ENCODE results near the gene UPB1. TPM values are rescaled to one million over a fixed set of nuclear protein-coding genes. Genes with fewer than 3 reads are reported as not detected.

Gene UPB1
- total and polyA plus RNA-seq, 10 of the 15 experiments (the other 5 are each of a cell fraction or from before 2014, with no cell fraction given): 0.89 to 20.5 (median 3.1) TPM

GRCh38 chr22:24564376-24565058, 69.4 kb downstream of the UPB1 start:
- no TSS peak for BruUV-seq (replicated peaks)
- ATAC-seq (no peak), FAIRE-seq (no peak), DNase-seq (ENCODE audit: low read depth, low spot score) (no peak)
- Histone ChIP-seq H3K9ac (ENCODE audit: control insufficient read depth, insufficient read depth, low read length) (no peak overlapping the region), H3K4me3 (no peak overlapping the region), H3K79me2 (ENCODE audit: control insufficient read depth, insufficient read depth, low read length) (peaks cover 52% of the 10 kb centered on the region), H3K27ac (ENCODE audit: control insufficient read depth, insufficient read depth) (no peak overlapping the region), H3K4me2 (ENCODE audit: control insufficient read depth, insufficient read depth) (no peak overlapping the region), H3K9me3 (replicated peaks; ENCODE audit: control insufficient read depth, insufficient read depth, low read length) (no peaks in the 10 kb centered on the region), H2AFZ (ENCODE audit: control insufficient read depth, low read depth, low read length) (no peak overlapping the region), H3K27me3 (replicated peaks in 1 of 2; ENCODE audit: control insufficient read depth in 2 of 2, insufficient read depth in 2 of 2, low read length in 1 of 2) (no peaks in the 10 kb centered on the region), H4K20me1 (ENCODE audit: control insufficient read depth, insufficient read depth) (peaks cover 3% of the 10 kb centered on the region; the same call in 1 of the 2 replicates), H3K4me1 (ENCODE audit: control insufficient read depth, insufficient read depth, low read length) (no peaks in the 10 kb centered on the region), H3K36me3 (ENCODE audit: control insufficient read depth in 2 of 2, insufficient read depth in 2 of 2, low read length in 1 of 2) (peaks cover 20% of the 10 kb centered on the region in 2 experiments)
- CTCF ChIA-PET: no interaction called here
- SMC1A ChIA-PET (ENCODE audit: uncharacterized antibody, unreplicated experiment): interaction anchor here (0.9 to 3.4 kb wide), 3 partner anchors 9 to 12 kb away, joined by 4 to 11 read pairs (median 4); partner anchors contain the start of gene GUCD1
- POLR2A ChIA-PET: interaction anchor here (0.5 to 6.6 kb wide), 6 partner anchors 9 to 57 kb away, joined by 3 to 42 read pairs (median 4); partner anchors contain the start of genes GUCD1 and SNRPD3
- TF ChIP-seq ZBTB40 (IDR thresholded peaks at IDR 0.05; ENCODE audit: borderline replicate concordance) (no peak), POLR2AphosphoS2 (IDR thresholded peaks at IDR 0.05; ENCODE audit: low read depth, low read length) (no peak), ETV6 (conservative IDR thresholded peaks at IDR 0.05 in 1 of 2, IDR thresholded peaks at IDR 0.05 in 1 of 2; ENCODE audit: borderline replicate concordance in 1 of 2, low read depth in 1 of 2) (no peak), WRNIP1 (IDR thresholded peaks at IDR 0.05; ENCODE audit: borderline replicate concordance, low read depth, low read length) (no peak), CUX1 (IDR thresholded peaks at IDR 0.05; ENCODE audit: insufficient replicate concordance, low read depth, low read length) (no peak), E2F8 (IDR thresholded peaks at IDR 0.05; ENCODE audit: low read depth, partially characterized antibody) (no peak), PKNOX1 (IDR thresholded peaks at IDR 0.05) (peak; percentile 47)
- RAD21 ChIA-PET (ENCODE audit: unreplicated experiment): interaction anchor here (1.1 to 2.0 kb wide), 2 partner anchors 11 to 43 kb away, joined by 3 to 8 read pairs; no protein-coding TSS in a partner anchor
- 97% methylated on average over 2 of the region's 2 CpGs for WGBS (ENCODE audit: insufficient coverage, insufficient replicate concordance, low lambda C conversion rate, missing lambda C conversion rate)
- intact Hi-C loops (cut with micrococcal nuclease; ENCODE audit: unreplicated experiment): no loop called here
- in situ Hi-C loops (cut with MboI): no loop called here

All from GM12878 (cell line).